A549 (cell line): ENCODE results near the gene ERAP2. TPM values are rescaled to one million over a fixed set of nuclear protein-coding genes. Genes with fewer than 3 reads are reported as not detected.
A peak's percentile ranks its signal among the peaks of the same experiment; 100 is the strongest.

Source experiments
- ATAC-seq, 2 experiments: fragments of 200-7000 bp in 1 of 2; fragments of >200 bp in 1 of 2; cut with Nextera tagmentation in 1 of 2; cut with Tn5 transposase in 1 of 2; 3 replicates each; pipeline versions ENCODE4 v1.8.0 to v1.9.1; 2018 to 2020; ENCODE audit warnings: mild to moderate bottlenecking in 1 of 2, moderate library complexity in 1 of 2
- CTCF ChIA-PET: fragments of 300-600 bp; sonication (Branson Sonifier 250); formaldehyde crosslinking; extraction: SDS; loops from one replicate; lab custom pipeline; 2021; ENCODE audit warnings: antibody characterized with exemption, inconsistent platforms; lab: Yijun Ruan, JAX
- POLR2A ChIA-PET: fragments of 350-600 bp; formaldehyde crosslinking; extraction: SDS; loops from one replicate; lab custom pipeline; 2021; ENCODE audit warnings: antibody characterized with exemption, inconsistent platforms; lab: Yijun Ruan, JAX
- DNase-seq, 2 experiments: peaks; one replicate each; pipeline versions ENCODE4 v3.0.0 to v3.0.0-alpha.2; 2011 to 2016; ENCODE audit warnings: low read depth in 1 of 2, low spot score in 1 of 2
- FAIRE-seq: peaks from 2 replicates; lab custom pipeline; 2011; peaks lifted over from hg19 to GRCh38; lab: Jason Lieb, UNC
- H3K27ac ChIP-seq, 2 experiments: fragments of >200 bp; sonication (Bioruptor Twin); formaldehyde crosslinking; 3 replicates each; pipeline ENCODE4 v1.5.1; 2016 to 2017
- H3K4me1 ChIP-seq: fragments of >200 bp; sonication (Bioruptor Twin); formaldehyde crosslinking; 3 replicates; pipeline ENCODE4 v1.6.1; 2016
- H3K4me2 ChIP-seq: fragments of >200 bp; sonication (Bioruptor Twin); formaldehyde crosslinking; 3 replicates; pipeline ENCODE4 v1.6.1; 2016
- H3K4me3 ChIP-seq: fragments of >200 bp; sonication (Bioruptor Twin); formaldehyde crosslinking; 3 replicates; pipeline ENCODE4 v1.5.1; 2016
- H3K9me3 ChIP-seq: fragments of >200 bp; sonication (Bioruptor Twin); formaldehyde crosslinking; 3 replicates; pipeline ENCODE4 v1.6.1; 2016
- BHLHE40 ChIP-seq: IDR thresholded peaks from 2 replicates; pipeline ENCODE4 v1.6.1; 2012; ENCODE audit warnings: low read depth, low read length, inconsistent platforms
- EHF ChIP-seq: fragments of 250-450 bp; sonication (Bioruptor Pico); IDR thresholded peaks from 2 replicates; pipeline ENCODE4 v1.5.0; 2020; ENCODE audit warnings: mild to moderate bottlenecking
- ESRRA ChIP-seq: fragments of 150-350 bp; IDR thresholded peaks from 2 replicates; pipeline ENCODE4 v1.6.1; 2014; ENCODE audit warnings: mild to moderate bottlenecking, low read length, borderline replicate concordance
- FOSB ChIP-seq: fragments of 250-450 bp; sonication (Bioruptor Pico); IDR thresholded peaks from 2 replicates; pipeline ENCODE4 v1.5.0; 2020; ENCODE audit warnings: mild to moderate bottlenecking, moderate library complexity
- GATA3 ChIP-seq: IDR thresholded peaks from 2 replicates; pipeline ENCODE4 v1.6.1; 2012; ENCODE audit warnings: borderline replicate concordance
- HOXB5 ChIP-seq: fragments of 250-450 bp; sonication (Bioruptor Pico); IDR thresholded peaks from 2 replicates; pipeline ENCODE4 v1.5.0; 2020; ENCODE audit warnings: mild to moderate bottlenecking, moderate library complexity
- JUNB ChIP-seq: fragments of >200 bp; sonication (Bioruptor Twin); formaldehyde crosslinking; IDR thresholded peaks from 2 replicates; pipeline ENCODE4 v1.6.1; 2016
- KDM5A ChIP-seq: fragments of 200-600 bp; sonication (generic); IDR thresholded peaks from 2 replicates; pipeline ENCODE4 v1.6.1; 2016; ENCODE audit warnings: antibody characterized with exemption, mild to moderate bottlenecking
- MYC ChIP-seq: IDR thresholded peaks from 2 replicates; pipeline ENCODE4 v1.6.1; 2012; ENCODE audit warnings: mild to moderate bottlenecking, inconsistent platforms, low read length, improper control_type of control experiment, borderline replicate concordance
- NPAS2 ChIP-seq: fragments of 250-450 bp; sonication (Bioruptor Pico); IDR thresholded peaks from 2 replicates; pipeline ENCODE4 v1.8.0; 2022; ENCODE audit warnings: mild to moderate bottlenecking, moderate library complexity, borderline replicate concordance
- PHF8 ChIP-seq: fragments of 200-600 bp; sonication (generic); IDR thresholded peaks from 2 replicates; pipeline ENCODE4 v1.6.1; 2016; ENCODE audit warnings: low read depth, mild to moderate bottlenecking, antibody characterized with exemption, moderate library complexity, borderline replicate concordance
- RAD21 ChIP-seq, 2 experiments: fragments of >200 bp in 1 of 2; sonication (Bioruptor Twin) in 1 of 2; formaldehyde crosslinking in 1 of 2; IDR thresholded peaks in 1 of 2; conservative IDR thresholded peaks in 1 of 2; 2 replicates in 1 of 2; 3 replicates in 1 of 2; pipeline ENCODE4 v1.6.1; 2012 to 2018; ENCODE audit warnings: inconsistent platforms in 1 of 2
- RCOR1 ChIP-seq: fragments of 150-350 bp; IDR thresholded peaks from 2 replicates; pipeline ENCODE4 v1.6.1; 2014; ENCODE audit warnings: antibody characterized with exemption, low read length, low read depth
- RFX5 ChIP-seq: fragments of 450-650 bp; IDR thresholded peaks from 2 replicates; pipeline ENCODE4 v1.7.1; 2014; ENCODE audit warnings: antibody characterized with exemption, mild to moderate bottlenecking, moderate library complexity
- RNF2 ChIP-seq: fragments of 200-600 bp; sonication (generic); IDR thresholded peaks from 2 replicates; pipeline ENCODE4 v1.6.1; 2016; ENCODE audit warnings: low read depth, mild to moderate bottlenecking, antibody characterized with exemption, moderate library complexity, borderline replicate concordance
- SREBF2 ChIP-seq: fragments of 450-650 bp; IDR thresholded peaks from 2 replicates; pipeline ENCODE4 v1.6.1; 2014; ENCODE audit warnings: mild to moderate bottlenecking, moderate library complexity
- WGBS: methylation state at CpG from one replicate; pipeline ENCODE4 v1.1.6; 2017; ENCODE audit errors: missing lambda C conversion rate; 5-methylcytosine and 5-hydroxymethylcytosine counted together
- polyA minus RNA-seq: library from RNA; depleted of rRNA, polyadenylated mRNA; stranded (reverse); fragments of >200 nt; gene quantifications from 2 replicates; pipeline ENCODE4 v1.2.3, GENCODE V29; 2011; rRNA and poly(A)+ RNA removed
- polyA plus RNA-seq, 4 experiments: library from polyadenylated mRNA; depleted of rRNA in 3 of 4; stranded (reverse); fragments of >200 nt; fragmentation: RNase III in 1 of 4; extraction: RNeasy Plus Mini Kit Qiagen cat#74134 plus additional on column Dnase treatment in 1 of 4; gene quantifications; 2 replicates in 3 of 4; 3 replicates in 1 of 4; pipeline ENCODE4 v1.2.3, GENCODE V29; 2011 to 2017
- TF ChIP-seq, protein P1 (sequence below): fragments of 250-450 bp; sonication (Bioruptor Pico); IDR thresholded peaks from 2 replicates; pipeline ENCODE4 v1.5.0; 2020; ENCODE audit warnings: low read depth, mild to moderate bottlenecking, moderate library complexity
- TF ChIP-seq, protein P2 (sequence below): fragments of 200-600 bp; sonication (generic); IDR thresholded peaks from 2 replicates; pipeline ENCODE4 v1.6.1; 2016; ENCODE audit warnings: antibody characterized with exemption, mild to moderate bottlenecking, moderate library complexity
- TF ChIP-seq, protein P3 (sequence below): fragments of >200 bp; sonication (Bioruptor Twin); formaldehyde crosslinking; IDR thresholded peaks from 3 replicates; pipeline ENCODE4 v1.6.1; 2016
- TF ChIP-seq, protein P4 (sequence below): fragments of 150-350 bp; IDR thresholded peaks from 2 replicates; pipeline ENCODE4 v1.6.1; 2014; ENCODE audit warnings: low read depth, mild to moderate bottlenecking, low read length

The ERAP2 gene, protein sequence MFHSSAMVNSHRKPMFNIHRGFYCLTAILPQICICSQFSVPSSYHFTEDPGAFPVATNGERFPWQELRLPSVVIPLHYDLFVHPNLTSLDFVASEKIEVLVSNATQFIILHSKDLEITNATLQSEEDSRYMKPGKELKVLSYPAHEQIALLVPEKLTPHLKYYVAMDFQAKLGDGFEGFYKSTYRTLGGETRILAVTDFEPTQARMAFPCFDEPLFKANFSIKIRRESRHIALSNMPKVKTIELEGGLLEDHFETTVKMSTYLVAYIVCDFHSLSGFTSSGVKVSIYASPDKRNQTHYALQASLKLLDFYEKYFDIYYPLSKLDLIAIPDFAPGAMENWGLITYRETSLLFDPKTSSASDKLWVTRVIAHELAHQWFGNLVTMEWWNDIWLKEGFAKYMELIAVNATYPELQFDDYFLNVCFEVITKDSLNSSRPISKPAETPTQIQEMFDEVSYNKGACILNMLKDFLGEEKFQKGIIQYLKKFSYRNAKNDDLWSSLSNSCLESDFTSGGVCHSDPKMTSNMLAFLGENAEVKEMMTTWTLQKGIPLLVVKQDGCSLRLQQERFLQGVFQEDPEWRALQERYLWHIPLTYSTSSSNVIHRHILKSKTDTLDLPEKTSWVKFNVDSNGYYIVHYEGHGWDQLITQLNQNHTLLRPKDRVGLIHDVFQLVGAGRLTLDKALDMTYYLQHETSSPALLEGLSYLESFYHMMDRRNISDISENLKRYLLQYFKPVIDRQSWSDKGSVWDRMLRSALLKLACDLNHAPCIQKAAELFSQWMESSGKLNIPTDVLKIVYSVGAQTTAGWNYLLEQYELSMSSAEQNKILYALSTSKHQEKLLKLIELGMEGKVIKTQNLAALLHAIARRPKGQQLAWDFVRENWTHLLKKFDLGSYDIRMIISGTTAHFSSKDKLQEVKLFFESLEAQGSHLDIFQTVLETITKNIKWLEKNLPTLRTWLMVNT
- 2.2 and 3.3 TPM in 2 replicates for polyA plus RNA-seq (2011; rRNA removed)
- polyA plus RNA-seq (2012; cell fraction: cytosol; rRNA removed): 0.28 and 0.36 TPM in 2 replicates
- 0.44 and 0.67 TPM in 2 replicates for polyA plus RNA-seq (2012; cell fraction: nucleus; rRNA removed)
- 0.96 to 1.5 TPM (median 1.0 TPM) in 3 replicates for polyA plus RNA-seq (2017; fragmentation: RNase III; extraction: RNeasy Plus Mini Kit Qiagen cat#74134 plus additional on column Dnase treatment)
- polyA minus RNA-seq: 3.3 and 3.5 TPM in 2 replicates

DNA sequence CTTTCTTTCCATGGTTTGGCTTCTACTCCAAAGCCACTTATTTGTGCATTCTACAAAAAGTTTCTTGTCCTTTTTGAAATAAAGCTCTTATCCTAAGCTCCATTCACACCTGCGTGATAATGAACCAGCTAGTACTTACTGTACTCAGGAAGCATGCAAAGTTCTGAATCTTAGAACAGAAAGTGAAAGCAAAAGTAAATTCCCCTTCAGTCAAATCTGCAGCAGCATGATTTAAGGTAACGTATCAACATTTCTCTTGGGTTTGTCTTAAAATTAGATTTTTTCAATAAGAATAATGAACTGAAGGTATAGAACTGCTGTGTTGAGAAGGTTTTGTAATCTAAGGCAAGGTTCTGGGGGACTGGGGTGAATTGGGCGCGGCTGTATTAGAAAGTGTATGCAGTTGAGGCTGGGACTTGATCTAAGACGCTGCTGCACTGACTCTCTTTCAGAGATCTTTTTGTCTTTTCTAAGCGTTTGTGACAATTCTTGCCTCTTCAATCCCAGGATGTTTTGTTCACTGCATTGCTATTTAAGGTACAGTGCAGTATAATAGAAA lies at the start of gene ERAP2:
ERAP2 (plus strand) TSS at position 209 of the 559 bp plus-strand sequence. CDS start 3,186 bp downstream, outside the sequence.
- ChIA-PET POLR2A (interaction anchor here (1.8 to 2.5 kb wide), 2 partner anchors 60 to 68 kb away, joined by 5 to 7 read pairs; partner anchors contain the start of genes ERAP1 and LNPEP), CTCF (interaction anchor here (1.4 to 2.8 kb wide), 5 partner anchors 9 to 286 kb away, joined by 4 to 15 read pairs (median 5); partner anchors contain the start of genes ERAP1 and LIX1)
- FAIRE-seq: no peak

DNA sequence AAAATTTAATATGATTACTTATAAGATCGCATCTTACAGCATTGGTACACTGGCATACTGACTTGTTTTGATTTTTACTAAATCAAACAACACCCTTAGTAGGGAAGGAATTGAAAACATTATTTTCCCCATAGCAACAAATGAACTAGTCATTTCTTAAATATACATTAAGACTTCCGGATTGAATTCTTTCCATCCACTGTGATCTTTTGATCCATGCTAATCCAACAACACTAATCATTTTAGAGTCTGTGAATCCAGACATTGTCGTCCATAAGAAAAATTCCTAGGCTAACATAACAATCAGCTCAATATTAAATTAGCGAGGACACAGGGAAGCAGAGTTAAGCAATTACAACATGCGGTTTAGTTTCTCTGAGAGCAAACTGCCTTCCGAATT lies 47.0 kb upstream of the ERAP2 start:
- POLR2A ChIA-PET: no interaction called here
- no peak overlapping the region for H3K4me3 ChIP-seq
- TF ChIP-seq SREBF2: no peak
- TF ChIP-seq, protein P1, sequence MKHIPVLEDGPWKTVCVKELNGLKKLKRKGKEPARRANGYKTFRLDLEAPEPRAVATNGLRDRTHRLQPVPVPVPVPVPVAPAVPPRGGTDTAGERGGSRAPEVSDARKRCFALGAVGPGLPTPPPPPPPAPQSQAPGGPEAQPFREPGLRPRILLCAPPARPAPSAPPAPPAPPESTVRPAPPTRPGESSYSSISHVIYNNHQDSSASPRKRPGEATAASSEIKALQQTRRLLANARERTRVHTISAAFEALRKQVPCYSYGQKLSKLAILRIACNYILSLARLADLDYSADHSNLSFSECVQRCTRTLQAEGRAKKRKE (CRISPR knock-in tag): no peak
- TF ChIP-seq BHLHE40: no peak
- no peak for TF ChIP-seq RCOR1
- TF ChIP-seq, protein P2, sequence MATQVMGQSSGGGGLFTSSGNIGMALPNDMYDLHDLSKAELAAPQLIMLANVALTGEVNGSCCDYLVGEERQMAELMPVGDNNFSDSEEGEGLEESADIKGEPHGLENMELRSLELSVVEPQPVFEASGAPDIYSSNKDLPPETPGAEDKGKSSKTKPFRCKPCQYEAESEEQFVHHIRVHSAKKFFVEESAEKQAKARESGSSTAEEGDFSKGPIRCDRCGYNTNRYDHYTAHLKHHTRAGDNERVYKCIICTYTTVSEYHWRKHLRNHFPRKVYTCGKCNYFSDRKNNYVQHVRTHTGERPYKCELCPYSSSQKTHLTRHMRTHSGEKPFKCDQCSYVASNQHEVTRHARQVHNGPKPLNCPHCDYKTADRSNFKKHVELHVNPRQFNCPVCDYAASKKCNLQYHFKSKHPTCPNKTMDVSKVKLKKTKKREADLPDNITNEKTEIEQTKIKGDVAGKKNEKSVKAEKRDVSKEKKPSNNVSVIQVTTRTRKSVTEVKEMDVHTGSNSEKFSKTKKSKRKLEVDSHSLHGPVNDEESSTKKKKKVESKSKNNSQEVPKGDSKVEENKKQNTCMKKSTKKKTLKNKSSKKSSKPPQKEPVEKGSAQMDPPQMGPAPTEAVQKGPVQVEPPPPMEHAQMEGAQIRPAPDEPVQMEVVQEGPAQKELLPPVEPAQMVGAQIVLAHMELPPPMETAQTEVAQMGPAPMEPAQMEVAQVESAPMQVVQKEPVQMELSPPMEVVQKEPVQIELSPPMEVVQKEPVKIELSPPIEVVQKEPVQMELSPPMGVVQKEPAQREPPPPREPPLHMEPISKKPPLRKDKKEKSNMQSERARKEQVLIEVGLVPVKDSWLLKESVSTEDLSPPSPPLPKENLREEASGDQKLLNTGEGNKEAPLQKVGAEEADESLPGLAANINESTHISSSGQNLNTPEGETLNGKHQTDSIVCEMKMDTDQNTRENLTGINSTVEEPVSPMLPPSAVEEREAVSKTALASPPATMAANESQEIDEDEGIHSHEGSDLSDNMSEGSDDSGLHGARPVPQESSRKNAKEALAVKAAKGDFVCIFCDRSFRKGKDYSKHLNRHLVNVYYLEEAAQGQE: no peak
- no peak for TF ChIP-seq NPAS2
- TF ChIP-seq RFX5: no peak
- TF ChIP-seq ESRRA: no peak
- TF ChIP-seq RNF2: no peak
- TF ChIP-seq GATA3: no peak
- TF ChIP-seq KDM5A: no peak
- no peak for TF ChIP-seq HOXB5 (CRISPR knock-in tag)
- no peak for TF ChIP-seq JUNB
- TF ChIP-seq EHF (CRISPR knock-in tag): no peak
- TF ChIP-seq, protein P3, sequence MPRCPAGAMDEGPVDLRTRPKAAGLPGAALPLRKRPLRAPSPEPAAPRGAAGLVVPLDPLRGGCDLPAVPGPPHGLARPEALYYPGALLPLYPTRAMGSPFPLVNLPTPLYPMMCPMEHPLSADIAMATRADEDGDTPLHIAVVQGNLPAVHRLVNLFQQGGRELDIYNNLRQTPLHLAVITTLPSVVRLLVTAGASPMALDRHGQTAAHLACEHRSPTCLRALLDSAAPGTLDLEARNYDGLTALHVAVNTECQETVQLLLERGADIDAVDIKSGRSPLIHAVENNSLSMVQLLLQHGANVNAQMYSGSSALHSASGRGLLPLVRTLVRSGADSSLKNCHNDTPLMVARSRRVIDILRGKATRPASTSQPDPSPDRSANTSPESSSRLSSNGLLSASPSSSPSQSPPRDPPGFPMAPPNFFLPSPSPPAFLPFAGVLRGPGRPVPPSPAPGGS: no peak
- TF ChIP-seq, all 56 proteins: peak for 0
- CTCF ChIA-PET: interaction anchor here (0.6 kb wide), 1 partner anchor 67 kb away, joined by 3 read pairs; no protein-coding TSS in a partner anchor
- Histone ChIP-seq H3K9me3 (no peaks in the 10 kb centered on the region), H3K27ac (no peak overlapping the region), H3K4me2 (no peak overlapping the region), H3K4me1 (peaks cover under 1% of the 10 kb centered on the region; the same call in 2 of the 3 replicates)
- DNase-seq (no peak), ATAC-seq (no peak), FAIRE-seq (no peak)
- 83% methylated on average over 6 of the region's 6 CpGs for WGBS

More for the DNA sequence above, at the start of gene ERAP2:
- Histone ChIP-seq H3K27ac (peak within 1 kb of the TSS; percentile 76 to 84), H3K4me2 (peak within 1 kb of the TSS; percentile 80), H3K9me3 (no peaks in the 10 kb centered on the region), H3K4me3 (peak within 1 kb of the TSS; percentile 50), H3K4me1 (peaks cover 11% of the 10 kb centered on the region; the same call in 2 of the 3 replicates)
- WGBS: under 1% methylated on average over 6 of the region's 6 CpGs
- DNase-seq (peak; percentile 27 to 49), ATAC-seq (peak; percentile 35 to 65; a peak in 4 of 6 replicates)
- TF ChIP-seq RAD21 (conservative IDR thresholded peaks at IDR 0.05 in 1 of 2, IDR thresholded peaks at IDR 0.05 in 1 of 2) (no peak), SREBF2 (no peak), PHF8 (peak; percentile 28; the same call in 1 of the 2 replicates), FOSB (CRISPR knock-in tag) (no peak), MYC (no peak)
- TF ChIP-seq, protein P4, sequence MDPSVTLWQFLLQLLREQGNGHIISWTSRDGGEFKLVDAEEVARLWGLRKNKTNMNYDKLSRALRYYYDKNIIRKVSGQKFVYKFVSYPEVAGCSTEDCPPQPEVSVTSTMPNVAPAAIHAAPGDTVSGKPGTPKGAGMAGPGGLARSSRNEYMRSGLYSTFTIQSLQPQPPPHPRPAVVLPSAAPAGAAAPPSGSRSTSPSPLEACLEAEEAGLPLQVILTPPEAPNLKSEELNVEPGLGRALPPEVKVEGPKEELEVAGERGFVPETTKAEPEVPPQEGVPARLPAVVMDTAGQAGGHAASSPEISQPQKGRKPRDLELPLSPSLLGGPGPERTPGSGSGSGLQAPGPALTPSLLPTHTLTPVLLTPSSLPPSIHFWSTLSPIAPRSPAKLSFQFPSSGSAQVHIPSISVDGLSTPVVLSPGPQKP: no peak
